HCT116 (cell line): ENCODE measurements around the gene KRT33B. TPM values are rescaled to one million over a fixed set of nuclear protein-coding genes. Genes with fewer than 3 reads are reported as not detected.

Experiments
- ATAC-seq: fragments of 200-7000 bp; cut with Tn5 transposase; 2 replicates; pipeline ENCODE4 v1.9.1; 2020; ENCODE audit warnings: mild to moderate bottlenecking, moderate library complexity
- BruUV-seq: library from RNA; stranded (reverse); fragments of 400-500 nt; replicated peaks from 2 replicates; lab custom pipeline; 2021; lab: Mats Ljungman, UMichigan
- CTCF ChIA-PET: fragments of 300-600 bp; sonication (Branson Sonifier 250); formaldehyde crosslinking; loops from one replicate; lab custom pipeline; 2021; ENCODE audit warnings: antibody characterized with exemption; lab: Charles Lee
- POLR2A ChIA-PET: fragments of 300-600, 350-600 bp; sonication (Branson Sonifier 250); formaldehyde crosslinking; loops from one replicate; lab custom pipeline; 2021; ENCODE audit warnings: antibody characterized with exemption; lab: Charles Lee
- RAD21 ChIA-PET, 2 experiments: fragments of 300-600 bp; sonication (Branson Sonifier 250); formaldehyde crosslinking; loops; one replicate each; lab custom pipeline; 2023; ENCODE audit warnings: low total read pairs in 2 of 2; ENCODE audit not compliant: uncharacterized antibody in 2 of 2, unreplicated experiment in 2 of 2, low non-redundant PET in 1 of 2; lab: Charles Lee
- DNase-seq: peaks from one replicate; pipeline ENCODE4 v3.0.0-alpha.2; 2010; ENCODE audit warnings: low read depth, low spot score
- H2AFZ ChIP-seq: fragments of 200-600 bp; shearing (Covaris generic), sonication (generic); 2 replicates; pipeline ENCODE4 v1.6.1; 2017; ENCODE audit warnings: low read depth, mixed run types, mixed read lengths, antibody characterized with exemption, low read length; ENCODE audit not compliant: poor library complexity, severe bottlenecking
- H3K27ac ChIP-seq: 2 replicates; pipeline ENCODE4 v1.5.1; 2012; ENCODE audit warnings: low read depth, low read length
- H3K27me3 ChIP-seq: fragments of 200-600 bp; sonication (generic); 2 replicates; pipeline ENCODE4 v1.6.1; 2016; ENCODE audit warnings: mixed run types, low read length, mixed read lengths; ENCODE audit not compliant: insufficient read depth
- H3K36me3 ChIP-seq, 2 experiments: fragments of 200-500 bp in 1 of 2; fragments of 200-600 bp in 1 of 2; sonication (Bioruptor generic) in 1 of 2; sonication (generic) in 1 of 2; 2 replicates each; pipeline versions ENCODE4 v1.5.1 to v1.6.1; 2014 to 2016; ENCODE audit warnings: low read length in 2 of 2, inconsistent platforms in 1 of 2, mixed read lengths in 1 of 2, mixed run types in 1 of 2; ENCODE audit not compliant: insufficient read depth in 2 of 2, control insufficient read depth in 1 of 2
- H3K4me1 ChIP-seq, 2 experiments: fragments of 200-600 bp in 1 of 2; sonication (generic) in 1 of 2; 2 replicates each; pipeline versions ENCODE4 v1.5.1 to v1.6.1; 2012 to 2017; ENCODE audit warnings: low read length in 2 of 2, inconsistent platforms in 1 of 2, mild to moderate bottlenecking in 1 of 2, mixed read lengths in 1 of 2, mixed run types in 1 of 2, moderate library complexity in 1 of 2; ENCODE audit not compliant: insufficient read depth in 2 of 2, control insufficient read depth in 1 of 2
- H3K4me2 ChIP-seq: fragments of 200-600 bp; sonication (generic); 2 replicates; pipeline ENCODE4 v1.6.1; 2017; ENCODE audit warnings: mixed run types, low read length, mixed read lengths
- H3K4me3 ChIP-seq, 2 experiments: fragments of 200-600 bp in 1 of 2; sonication (generic) in 1 of 2; replicated peaks in 1 of 2; 2 replicates each; pipeline ENCODE4 v1.5.1; 2011 to 2016; ENCODE audit warnings: low read length in 2 of 2, control low read depth in 1 of 2, low read depth in 1 of 2, mild to moderate bottlenecking in 1 of 2, mixed read lengths in 1 of 2, mixed run types in 1 of 2
- H3K79me2 ChIP-seq: fragments of 200-600 bp; sonication (generic); 2 replicates; pipeline ENCODE4 v1.6.1; 2017; ENCODE audit warnings: mild to moderate bottlenecking, mixed run types, low read length, moderate library complexity, mixed read lengths; ENCODE audit not compliant: insufficient read depth
- H3K9ac ChIP-seq: fragments of 200-600 bp; sonication (generic); 2 replicates; pipeline ENCODE4 v1.6.1; 2016; ENCODE audit warnings: low read length, mixed read lengths
- H3K9me2 ChIP-seq: fragments of 200-600 bp; sonication (generic), shearing (Covaris generic); 2 replicates; pipeline ENCODE4 v1.6.1; 2017; ENCODE audit warnings: mixed run types, mild to moderate bottlenecking, moderate library complexity; ENCODE audit not compliant: insufficient read depth
- H3K9me3 ChIP-seq, 2 experiments: fragments of 200-500 bp in 1 of 2; fragments of 200-600 bp in 1 of 2; sonication (Bioruptor generic) in 1 of 2; sonication (generic) in 1 of 2; 2 replicates each; pipeline ENCODE4 v1.6.1; 2014 to 2017; ENCODE audit warnings: low read length in 2 of 2, mixed read lengths in 2 of 2, inconsistent platforms in 1 of 2, low read depth in 1 of 2, mild to moderate bottlenecking in 1 of 2, mixed run types in 1 of 2, moderate library complexity in 1 of 2; ENCODE audit not compliant: control insufficient read depth in 1 of 2, insufficient read depth in 1 of 2
- H4K20me1 ChIP-seq: fragments of 200-600 bp; sonication (generic), shearing (Covaris generic); 2 replicates; pipeline ENCODE4 v1.6.1; 2017; ENCODE audit warnings: mixed run types, mild to moderate bottlenecking, moderate library complexity; ENCODE audit not compliant: insufficient read depth
- EZH2phosphoT487 ChIP-seq: fragments of 200-600 bp; IDR thresholded peaks from 2 replicates; pipeline ENCODE4 v1.6.1; 2018; ENCODE audit warnings: antibody characterized with exemption, borderline replicate concordance
- POLR2AphosphoS5 ChIP-seq: IDR thresholded peaks from 2 replicates; pipeline ENCODE4 v1.6.1; 2011; ENCODE audit warnings: mild to moderate bottlenecking, low read depth, low read length, moderate library complexity
- RAD21 ChIP-seq: IDR thresholded peaks from 2 replicates; pipeline ENCODE4 v1.6.1; 2012; ENCODE audit warnings: low read depth, mild to moderate bottlenecking
- SIN3A ChIP-seq: IDR thresholded peaks from 2 replicates; pipeline ENCODE4 v1.6.1; 2012; ENCODE audit warnings: low read depth
- intact Hi-C: fragments of 100-400 bp; cut with micrococcal nuclease; formaldehyde crosslinking; loops from 2 replicates; pipeline ENCODE4 v1.10.0; 2022
- total RNA-seq: library from RNA; stranded (reverse); gene quantifications from one replicate; pipeline ENCODE4 v1.2.1, GENCODE V29; 2021; ENCODE audit not compliant: unreplicated experiment
- TF ChIP-seq, protein P1 (sequence below), 3 experiments: fragments of 200-600 bp in 1 of 3; sonication (generic) in 1 of 3; IDR thresholded peaks in 2 of 3; conservative IDR thresholded peaks in 1 of 3; 2 replicates each; pipeline ENCODE4 v1.5.1; 2012 to 2017; ENCODE audit warnings: low read depth in 2 of 3, low read length in 2 of 3, antibody characterized with exemption in 1 of 3, borderline replicate concordance in 1 of 3, control low read depth in 1 of 3, mild to moderate bottlenecking in 1 of 3, mixed read lengths in 1 of 3, mixed run types in 1 of 3, moderate library complexity in 1 of 3; ENCODE audit not compliant: insufficient read depth in 1 of 3

KRT33B gene
- total RNA-seq, 1 experiment from 2014 or later, result not detected

GRCh38 chr17:41324180-41325075 is 45.2 kb downstream of the KRT33B start:
- Histone ChIP-seq H3K4me3 (no peak overlapping the region), H2AFZ (no peak overlapping the region), H3K9me3 (peaks cover 3 to 20% of the 10 kb centered on the region in 2 experiments; a peak in 1 of 4 replicates), H3K36me3 (peaks cover 0 to 7% of the 10 kb centered on the region in 2 experiments; a peak in 1 of 4 replicates), H3K9ac (no peak overlapping the region), H3K27me3 (no peaks in the 10 kb centered on the region), H3K9me2 (no peaks in the 10 kb centered on the region), H3K4me1 (peaks cover 6 to 26% of the 10 kb centered on the region in 2 experiments; a peak in 3 of 4 replicates), H3K4me2 (peak overlapping the region; percentile 43; the same call in 1 of the 2 replicates), H3K79me2 (no peaks in the 10 kb centered on the region), H3K27ac (peak overlapping the region; percentile 58; the same call in 1 of the 2 replicates), H4K20me1 (no peaks in the 10 kb centered on the region)
- ChIA-PET CTCF (interaction anchor here (1.2 to 2.9 kb wide), 3 partner anchors 10 to 468 kb away, joined by 3 to 15 read pairs (median 14); no protein-coding TSS in a partner anchor), POLR2A (no interaction called here), RAD21 (no interaction called here)
- no TSS peak for BruUV-seq
- intact Hi-C loops, result loop anchor here (2.0 to 10.0 kb wide), 5 partner anchors 172 to 700 kb away; no protein-coding TSS in a partner anchor
- peak; percentile 28 for DNase-seq
- ATAC-seq, result peak; percentile 83
- no peak for TF ChIP-seq SIN3A
- TF ChIP-seq POLR2AphosphoS5, result 0 out of 2 replicates have a peak, but pooled peaks have one; percentile 17
- TF ChIP-seq RAD21, result peak; percentile 69
- TF ChIP-seq, protein P1, sequence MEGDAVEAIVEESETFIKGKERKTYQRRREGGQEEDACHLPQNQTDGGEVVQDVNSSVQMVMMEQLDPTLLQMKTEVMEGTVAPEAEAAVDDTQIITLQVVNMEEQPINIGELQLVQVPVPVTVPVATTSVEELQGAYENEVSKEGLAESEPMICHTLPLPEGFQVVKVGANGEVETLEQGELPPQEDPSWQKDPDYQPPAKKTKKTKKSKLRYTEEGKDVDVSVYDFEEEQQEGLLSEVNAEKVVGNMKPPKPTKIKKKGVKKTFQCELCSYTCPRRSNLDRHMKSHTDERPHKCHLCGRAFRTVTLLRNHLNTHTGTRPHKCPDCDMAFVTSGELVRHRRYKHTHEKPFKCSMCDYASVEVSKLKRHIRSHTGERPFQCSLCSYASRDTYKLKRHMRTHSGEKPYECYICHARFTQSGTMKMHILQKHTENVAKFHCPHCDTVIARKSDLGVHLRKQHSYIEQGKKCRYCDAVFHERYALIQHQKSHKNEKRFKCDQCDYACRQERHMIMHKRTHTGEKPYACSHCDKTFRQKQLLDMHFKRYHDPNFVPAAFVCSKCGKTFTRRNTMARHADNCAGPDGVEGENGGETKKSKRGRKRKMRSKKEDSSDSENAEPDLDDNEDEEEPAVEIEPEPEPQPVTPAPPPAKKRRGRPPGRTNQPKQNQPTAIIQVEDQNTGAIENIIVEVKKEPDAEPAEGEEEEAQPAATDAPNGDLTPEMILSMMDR (IDR thresholded peaks at IDR 0.05 in 2 of 3, conservative IDR thresholded peaks at IDR 0.05 in 1 of 3; ENCODE audit: borderline replicate concordance in 1 of 3, insufficient read depth in 1 of 3, low read depth in 2 of 3, low read length in 2 of 3), result peak; percentile 49 to 73 (median 49); a peak in 5 of 6 replicates
- TF ChIP-seq EZH2phosphoT487, result no peak
